Neural crest cell (in vitro differentiated cells): Measurements from ENCODE around the gene DNAH2. TPM values are rescaled to one million over a fixed set of nuclear protein-coding genes. Genes with fewer than 3 reads are reported as not detected.

ENCODE experiments used
- DNase-seq: peaks from one replicate; pipeline ENCODE4 v3.0.0; 2021; ENCODE audit warnings: low read depth, mixed read lengths, low spot score
- H3K27ac Mint-ChIP-seq: one replicate; pipeline ENCODE4 v1.8.0; 2021; ENCODE audit warnings: mild to moderate bottlenecking, mixed read lengths; ENCODE audit not compliant: unreplicated experiment
- H3K27me3 Mint-ChIP-seq: 2 replicates; pipeline ENCODE4 v1.8.0; 2021; ENCODE audit warnings: low read depth, mild to moderate bottlenecking, mixed read lengths
- H3K36me3 Mint-ChIP-seq: 2 replicates; pipeline ENCODE4 v1.8.0; 2021; ENCODE audit warnings: low read depth, mild to moderate bottlenecking, mixed read lengths
- H3K4me1 Mint-ChIP-seq: 2 replicates; pipeline ENCODE4 v1.8.0; 2021; ENCODE audit warnings: mixed read lengths
- H3K4me3 Mint-ChIP-seq: one replicate; pipeline ENCODE4 v1.8.0; 2021; ENCODE audit warnings: mild to moderate bottlenecking, mixed read lengths
- H3K9me3 Mint-ChIP-seq: 2 replicates; pipeline ENCODE4 v1.8.0; 2021; ENCODE audit warnings: mixed read lengths
- CTCF ChIP-seq: fragments of 200-600 bp; sonication (generic); conservative IDR thresholded peaks from 2 replicates; pipeline ENCODE4 v1.5.0; 2021; ENCODE audit warnings: antibody characterized with exemption, mild to moderate bottlenecking
- total RNA-seq: library from RNA; stranded (reverse); gene quantifications from 2 replicates; pipeline ENCODE4 v1.2.1, GENCODE V29; 2021

Gene DNAH2
- total RNA-seq, 1 donor from 2014 or later: 0.16 TPM

GRCh38 chr17:7704601-7705268 is 12.8 kb upstream of the DNAH2 start, which contains the start of gene EFNB3:
EFNB3 (plus strand) TSS chr17:7705202; CDS start chr17:7705599, 397 bp downstream.
- no peak for DNase-seq
- TF ChIP-seq CTCF: no peak

GRCh38 chr17:7705269-7706255 is 12.0 kb upstream of the DNAH2 start:
- Mint-ChIP-seq H3K36me3 (peaks cover 2% of the 10 kb centered on the region), H3K9me3 (no peaks in the 10 kb centered on the region), H3K27ac (peak overlapping the region; percentile 27), H3K4me1 (peaks cover 46% of the 10 kb centered on the region), H3K27me3 (peaks cover 15% of the 10 kb centered on the region), H3K4me3 (peak overlapping the region; percentile 94)
- TF ChIP-seq CTCF: no peak
- no peak for DNase-seq

More at GRCh38 chr17:7704601-7705268, 12.8 kb upstream of the DNAH2 start, which contains the start of gene EFNB3:
- H3K4me3 Mint-ChIP-seq: peak within 1 kb of the TSS; percentile 94
- H3K4me1 Mint-ChIP-seq: peaks cover 41% of the 10 kb centered on the region
- H3K36me3 Mint-ChIP-seq: peaks cover 2% of the 10 kb centered on the region
- H3K27me3 Mint-ChIP-seq: peaks cover 15% of the 10 kb centered on the region
- no peaks in the 10 kb centered on the region for H3K9me3 Mint-ChIP-seq
- peak within 1 kb of the TSS; percentile 96 for H3K27ac Mint-ChIP-seq

- Mint-ChIP-seq H3K4me3 (peak overlapping the region; percentile 94), H3K27me3 (peaks cover 15% of the 10 kb centered on the region), H3K36me3 (peaks cover 4% of the 10 kb centered on the region), H3K4me1 (peaks cover 57% of the 10 kb centered on the region), H3K27ac (no peak overlapping the region), H3K9me3 (no peaks in the 10 kb centered on the region)
- DNase-seq: no peak
- TF ChIP-seq CTCF: no peak
Measured at GRCh38 chr17:7706631-7707354, 10.8 kb upstream of the DNAH2 start.

GRCh38 chr17:7707446-7707845 is 10.1 kb upstream of the DNAH2 start:
- Mint-ChIP-seq H3K4me1 (peaks cover 61% of the 10 kb centered on the region), H3K27ac (no peak overlapping the region), H3K36me3 (peaks cover 4% of the 10 kb centered on the region), H3K27me3 (peaks cover 15% of the 10 kb centered on the region), H3K9me3 (no peaks in the 10 kb centered on the region), H3K4me3 (peak overlapping the region; percentile 79)
- DNase-seq: no peak
- no peak for TF ChIP-seq CTCF
